ENCODE data around the gene NOP14.
A peak's percentile ranks its signal among the peaks of the same experiment; 100 is the strongest.

The NOP14 gene

DNA sequence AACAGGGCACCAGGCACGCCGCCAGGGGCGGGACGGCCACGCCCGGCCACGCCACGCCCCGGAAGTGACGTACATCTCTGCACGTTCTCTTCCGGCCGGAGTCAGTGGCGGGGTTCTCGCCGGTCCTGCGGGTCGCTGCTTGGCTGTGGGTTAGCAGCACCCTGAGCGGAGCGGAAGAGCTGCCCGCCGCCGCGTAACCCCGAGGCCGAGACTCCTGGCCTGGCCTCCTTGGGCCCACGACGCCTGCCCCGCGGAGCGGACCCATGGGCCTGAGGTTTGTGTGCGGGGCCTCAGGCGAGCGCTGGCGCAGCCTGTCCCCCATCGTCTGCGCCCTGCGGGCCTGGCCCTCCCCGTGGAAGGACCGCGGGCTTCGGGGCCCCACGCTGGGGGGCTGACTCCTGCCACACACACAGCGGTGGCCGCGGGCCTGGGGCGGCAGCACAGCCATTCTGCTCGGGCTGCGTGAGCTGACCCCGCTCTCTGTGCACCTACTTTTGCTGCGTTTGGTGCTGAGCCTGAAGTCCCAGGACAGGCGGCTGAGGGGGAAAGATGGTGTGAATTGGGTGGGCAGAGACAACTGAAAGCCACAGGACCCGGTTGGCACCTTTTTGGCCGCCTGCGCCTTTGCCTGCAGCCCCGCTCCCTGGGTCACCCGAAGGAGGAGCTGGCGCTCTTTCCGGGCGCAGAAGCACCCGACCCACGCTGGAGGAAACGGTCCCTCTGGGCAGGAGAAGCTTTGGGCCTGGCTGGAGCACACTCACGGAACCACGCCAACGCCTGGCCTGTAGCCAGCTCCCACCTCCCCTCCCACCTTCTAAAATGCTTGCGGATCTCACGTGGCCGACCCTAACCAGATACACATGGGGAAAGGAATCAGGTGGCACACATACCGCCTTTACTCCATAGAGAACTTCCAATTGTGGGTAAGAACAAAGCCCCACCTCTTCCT is 28.1 kb downstream of the NOP14 start (continued):
- TF ChIP-seq REST (tag by site-specific recombination; IDR thresholded peaks at IDR 0.05) (peak; percentile 21; the same call in 1 of the 2 replicates), KLF10 (tag by site-specific recombination; IDR thresholded peaks at IDR 0.05) (peak; percentile 42; the same call in 1 of the 2 replicates), ZNF600 (tag by site-specific recombination; IDR thresholded peaks at IDR 0.05) (peak; percentile 42), ZEB2 (tag by site-specific recombination; IDR thresholded peaks at IDR 0.05) (peak; percentile 17; the same call in 1 of the 2 replicates), ZNF561 (tag by site-specific recombination; IDR thresholded peaks at IDR 0.05; ENCODE audit: borderline replicate concordance) (0 out of 2 replicates have a peak, but pooled peaks have one; percentile 54), AEBP2 (tag by site-specific recombination; IDR thresholded peaks at IDR 0.05; ENCODE audit: borderline replicate concordance) (no peak), PATZ1 (tag by site-specific recombination; IDR thresholded peaks at IDR 0.05) (peak; percentile 80), ZIC2 (tag by site-specific recombination; IDR thresholded peaks at IDR 0.05) (peak; percentile 80), ZNF701 (tag by site-specific recombination; IDR thresholded peaks at IDR 0.05) (no peak), KLF16 (tag by site-specific recombination; IDR thresholded peaks at IDR 0.05) (peak; percentile 31; the same call in 1 of the 2 replicates), GLIS1 (tag by site-specific recombination; IDR thresholded peaks at IDR 0.05) (peak; percentile 70), ZNF555 (tag by site-specific recombination; conservative IDR thresholded peaks at IDR 0.05) (no peak), GLIS2 (tag by site-specific recombination; IDR thresholded peaks at IDR 0.05) (peak; percentile 97), SP7 (tag by site-specific recombination; IDR thresholded peaks at IDR 0.05) (peak; percentile 59), HIC1 (tag by site-specific recombination; IDR thresholded peaks at IDR 0.05) (peak; percentile 59), ZXDB (tag by site-specific recombination; IDR thresholded peaks at IDR 0.05) (peak; percentile 44; the same call in 1 of the 2 replicates), ZBTB20 (tag by site-specific recombination; IDR thresholded peaks at IDR 0.05) (peak; percentile 81)
- TF ChIP-seq, protein P1, sequence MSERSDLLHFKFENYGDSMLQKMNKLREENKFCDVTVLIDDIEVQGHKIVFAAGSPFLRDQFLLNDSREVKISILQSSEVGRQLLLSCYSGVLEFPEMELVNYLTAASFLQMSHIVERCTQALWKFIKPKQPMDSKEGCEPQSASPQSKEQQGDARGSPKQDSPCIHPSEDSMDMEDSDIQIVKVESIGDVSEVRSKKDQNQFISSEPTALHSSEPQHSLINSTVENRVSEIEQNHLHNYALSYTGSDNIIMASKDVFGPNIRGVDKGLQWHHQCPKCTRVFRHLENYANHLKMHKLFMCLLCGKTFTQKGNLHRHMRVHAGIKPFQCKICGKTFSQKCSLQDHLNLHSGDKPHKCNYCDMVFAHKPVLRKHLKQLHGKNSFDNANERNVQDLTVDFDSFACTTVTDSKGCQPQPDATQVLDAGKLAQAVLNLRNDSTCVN (tag by site-specific recombination; optimal IDR thresholded peaks at IDR 0.05): peak; percentile 60

Measured in HEK293 (cell line).